H9 (cell line): ENCODE measurements around the gene SHISA9. TPM values are rescaled to one million over a fixed set of nuclear protein-coding genes. Genes with fewer than 3 reads are reported as not detected.

ENCODE experiments used
- DNase-seq: peaks from one replicate; pipeline ENCODE4 v3.0.0-alpha.2; 2017
- H2AFZ ChIP-seq: one replicate; pipeline ENCODE4 v1.6.1; 2013; ENCODE audit warnings: mild to moderate bottlenecking, low read length, control low read depth, moderate library complexity
- H2AK5ac ChIP-seq: 2 replicates; pipeline ENCODE4 v1.6.1; 2013; ENCODE audit warnings: low read length, control low read depth, mixed read lengths; ENCODE audit not compliant: insufficient read length
- H2BK120ac ChIP-seq: one replicate; pipeline ENCODE4 v1.6.1; 2013; ENCODE audit warnings: low read depth, mild to moderate bottlenecking, low read length, control low read depth, inconsistent platforms; ENCODE audit not compliant: poor library complexity, severe bottlenecking
- H2BK12ac ChIP-seq: 2 replicates; pipeline ENCODE4 v1.6.1; 2013; ENCODE audit warnings: low read length, control low read depth, mixed read lengths, low read depth; ENCODE audit not compliant: insufficient read length
- H2BK15ac ChIP-seq: 2 replicates; pipeline ENCODE4 v1.6.1; 2013; ENCODE audit warnings: low read depth, low read length, control low read depth
- H2BK20ac ChIP-seq: one replicate; pipeline ENCODE4 v1.6.1; 2013; ENCODE audit warnings: low read depth, mild to moderate bottlenecking, low read length, control low read depth, inconsistent platforms; ENCODE audit not compliant: poor library complexity, severe bottlenecking
- H2BK5ac ChIP-seq: 2 replicates; pipeline ENCODE4 v1.6.1; 2013; ENCODE audit warnings: low read length, control low read depth, mixed read lengths; ENCODE audit not compliant: insufficient read length
- H3K14ac ChIP-seq: 2 replicates; pipeline ENCODE4 v1.6.1; 2013; ENCODE audit warnings: low read length, control low read depth; ENCODE audit not compliant: insufficient read depth
- H3K18ac ChIP-seq: 2 replicates; pipeline ENCODE4 v1.6.1; 2013; ENCODE audit warnings: low read depth, mild to moderate bottlenecking, mixed read lengths, low read length, control low read depth; ENCODE audit not compliant: insufficient read length
- H3K23ac ChIP-seq: 2 replicates; pipeline ENCODE4 v1.6.1; 2013; ENCODE audit warnings: low read length, control low read depth, mixed read lengths, low read depth; ENCODE audit not compliant: insufficient read length
- H3K23me2 ChIP-seq: 2 replicates; pipeline ENCODE4 v1.6.1; 2013; ENCODE audit warnings: low read depth, mild to moderate bottlenecking, mixed read lengths, low read length, control low read depth; ENCODE audit not compliant: insufficient read length, poor library complexity, severe bottlenecking
- H3K27ac ChIP-seq: 2 replicates; pipeline ENCODE4 v1.5.1; 2013; ENCODE audit warnings: low read length, control low read depth, mixed read lengths, low read depth; ENCODE audit not compliant: insufficient read length
- H3K27me3 ChIP-seq: 2 replicates; pipeline ENCODE4 v1.6.1; 2013; ENCODE audit warnings: low read length, control low read depth, inconsistent platforms; ENCODE audit not compliant: insufficient read depth
- H3K4ac ChIP-seq: 2 replicates; pipeline ENCODE4 v1.6.1; 2013; ENCODE audit warnings: low read depth, mild to moderate bottlenecking, control low read depth, inconsistent platforms, low read length, moderate library complexity
- H3K4me1 ChIP-seq: 2 replicates; pipeline ENCODE4 v1.6.1; 2013; ENCODE audit warnings: low read length, control low read depth, inconsistent platforms; ENCODE audit not compliant: insufficient read depth
- H3K4me2 ChIP-seq: 2 replicates; pipeline ENCODE4 v1.6.1; 2013; ENCODE audit warnings: low read length, control low read depth, mixed read lengths; ENCODE audit not compliant: insufficient read length, insufficient read depth
- H3K56ac ChIP-seq: 2 replicates; pipeline ENCODE4 v1.6.1; 2013; ENCODE audit warnings: low read depth, mild to moderate bottlenecking, mixed read lengths, low read length, control low read depth; ENCODE audit not compliant: insufficient read length
- H3K79me1 ChIP-seq: 2 replicates; pipeline ENCODE4 v1.6.1; 2013; ENCODE audit warnings: low read depth, mild to moderate bottlenecking, moderate library complexity, low read length, control low read depth, inconsistent platforms; ENCODE audit not compliant: insufficient read depth, poor library complexity, severe bottlenecking
- H3K79me2 ChIP-seq: 2 replicates; pipeline ENCODE4 v1.6.1; 2013; ENCODE audit warnings: low read length, control low read depth, inconsistent platforms; ENCODE audit not compliant: insufficient read depth
- H3K9ac ChIP-seq: 2 replicates; pipeline ENCODE4 v1.6.1; 2013; ENCODE audit warnings: low read length, control low read depth, mixed read lengths; ENCODE audit not compliant: insufficient read length; ENCODE audit errors: extremely low read depth
- H3K9me3 ChIP-seq: one replicate; pipeline ENCODE4 v1.6.1; 2013; ENCODE audit warnings: low read depth, low read length, inconsistent platforms; ENCODE audit not compliant: control insufficient read depth
- H3T11ph ChIP-seq: one replicate; pipeline ENCODE4 v1.6.1; 2013; ENCODE audit warnings: mild to moderate bottlenecking, low read length, control low read depth, inconsistent platforms
- H4K20me1 ChIP-seq: one replicate; pipeline ENCODE4 v1.6.1; 2013; ENCODE audit not compliant: control insufficient read depth, insufficient read length, insufficient read depth
- H4K5ac ChIP-seq: 2 replicates; pipeline ENCODE4 v1.6.1; 2013; ENCODE audit warnings: low read depth, mild to moderate bottlenecking, mixed read lengths, low read length, control low read depth; ENCODE audit not compliant: insufficient read length
- H4K8ac ChIP-seq: replicated peaks from 2 replicates; pipeline ENCODE4 v1.6.1; 2013; ENCODE audit warnings: low read length, control low read depth, mixed read lengths, low read depth; ENCODE audit not compliant: insufficient read length
- H4K91ac ChIP-seq: 2 replicates; pipeline ENCODE4 v1.6.1; 2013; ENCODE audit warnings: low read depth, mild to moderate bottlenecking, moderate library complexity, mixed read lengths, low read length, control low read depth; ENCODE audit not compliant: insufficient read length
- H3K27ac Mint-ChIP-seq, 3 experiments: 2 replicates in 2 of 3; 3 replicates in 1 of 3; pipeline ENCODE4 v1.8.0; 2020 to 2021; ENCODE audit warnings: mixed read lengths in 3 of 3, mild to moderate bottlenecking in 1 of 3, moderate library complexity in 1 of 3
- H3K27me3 Mint-ChIP-seq: 2 replicates; pipeline ENCODE4 v1.8.0; 2021; ENCODE audit warnings: low read depth, mild to moderate bottlenecking, moderate library complexity, mixed read lengths
- H3K36me3 Mint-ChIP-seq, 3 experiments: 2 replicates in 2 of 3; 3 replicates in 1 of 3; pipeline ENCODE4 v1.8.0; 2020 to 2021; ENCODE audit warnings: low read depth in 3 of 3, mixed read lengths in 3 of 3; ENCODE audit not compliant: insufficient read depth in 1 of 3
- H3K4me1 Mint-ChIP-seq, 2 experiments: 2 replicates each; pipeline ENCODE4 v1.8.0; 2020; ENCODE audit warnings: mixed read lengths in 2 of 2
- H3K4me3 Mint-ChIP-seq, 2 experiments: 2 replicates in 1 of 2; 3 replicates in 1 of 2; pipeline ENCODE4 v1.8.0; 2020 to 2021; ENCODE audit warnings: mild to moderate bottlenecking in 2 of 2, mixed read lengths in 2 of 2, moderate library complexity in 1 of 2
- H3K9me3 Mint-ChIP-seq, 2 experiments: 2 replicates in 1 of 2; 3 replicates in 1 of 2; pipeline ENCODE4 v1.8.0; 2020; ENCODE audit warnings: mild to moderate bottlenecking in 2 of 2, mixed read lengths in 2 of 2, moderate library complexity in 1 of 2
- CTCF ChIP-seq: fragments of 200-600 bp; sonication (generic); conservative IDR thresholded peaks from 3 replicates; pipeline ENCODE4 v1.8.0; 2021; ENCODE audit warnings: antibody characterized with exemption, mild to moderate bottlenecking
- WGBS: extraction: QIAGEN DNeasy Blood & Tissue Kit; methylation state at CpG from one replicate; pipeline ENCODE4 v1.1.7; 2013; ENCODE audit warnings: missing lambda C conversion rate, low lambda C conversion rate, mixed read lengths; ENCODE audit not compliant: insufficient read length; ENCODE audit errors: extremely low coverage; 5-methylcytosine and 5-hydroxymethylcytosine counted together
- total RNA-seq: library from RNA; stranded (reverse); gene quantifications from 2 replicates; pipeline ENCODE4 v1.2.1, GENCODE V29; 2021

SHISA9 gene
- total RNA-seq, 1 experiment from 2014 or later: 7.0 TPM

- no peaks in the 10 kb centered on the region; the same call in 1 of the 2 replicates for H3K27me3 Mint-ChIP-seq
- no peak for DNase-seq
- no CpG with 5 or more reads among the region's 1 CpG for WGBS
- no peak overlapping the region for H2BK5ac ChIP-seq
- H3K23me2 ChIP-seq: no peaks in the 10 kb centered on the region
- H4K8ac ChIP-seq: no peak overlapping the region
- H3K4me1 ChIP-seq: no peaks in the 10 kb centered on the region
- no peak overlapping the region for H3K4ac ChIP-seq
- no peaks in the 10 kb centered on the region for H3K27me3 ChIP-seq
- H3K23ac ChIP-seq: no peak overlapping the region
- H2BK15ac ChIP-seq: no peak overlapping the region
- H3K27ac ChIP-seq: no peak overlapping the region
- no peak overlapping the region for H4K5ac ChIP-seq
- H3K9me3 ChIP-seq: no peaks in the 10 kb centered on the region
- H3K14ac ChIP-seq: no peak overlapping the region
- no peak overlapping the region for H2BK12ac ChIP-seq
- H2BK120ac ChIP-seq: no peak overlapping the region
- H3K18ac ChIP-seq: no peak overlapping the region
- H3K4me1 Mint-ChIP-seq: peaks cover 4 to 6% of the 10 kb centered on the region in 2 experiments; a peak in 1 of 4 replicates
- no peaks in the 10 kb centered on the region for H3K79me2 ChIP-seq
- H3K36me3 Mint-ChIP-seq: no peaks in the 10 kb centered on the region; a peak in 1 of 7 replicates
- H3K79me1 ChIP-seq: no peaks in the 10 kb centered on the region
- H3K56ac ChIP-seq: no peak overlapping the region
- H3K9me3 Mint-ChIP-seq: no peaks in the 10 kb centered on the region
- no peak overlapping the region for H2AK5ac ChIP-seq
- H4K20me1 ChIP-seq: no peaks in the 10 kb centered on the region
- no peak for TF ChIP-seq CTCF
- H2BK20ac ChIP-seq: no peak overlapping the region
- H3K4me2 ChIP-seq: no peak overlapping the region
- no peak overlapping the region for H3T11ph ChIP-seq
- no peak overlapping the region for H3K4me3 Mint-ChIP-seq
- H3K27ac Mint-ChIP-seq: no peak overlapping the region
- no peak overlapping the region for H4K91ac ChIP-seq
- no peak overlapping the region for H3K9ac ChIP-seq
- no peak overlapping the region for H2AFZ ChIP-seq
Measured at GRCh38 chr16:13269359-13269758, 368.0 kb downstream of the SHISA9 start.
